ENCODE results near the gene PLCE1. TPM values are rescaled to one million over a fixed set of nuclear protein-coding genes. Genes with fewer than 3 reads are reported as not detected.
A peak's percentile ranks its signal among the peaks of the same experiment; 100 is the strongest.

Gene PLCE1
- total and polyA plus RNA-seq, 2 experiments from 2014 or later = 1.6 to 1.9 TPM

DNA sequence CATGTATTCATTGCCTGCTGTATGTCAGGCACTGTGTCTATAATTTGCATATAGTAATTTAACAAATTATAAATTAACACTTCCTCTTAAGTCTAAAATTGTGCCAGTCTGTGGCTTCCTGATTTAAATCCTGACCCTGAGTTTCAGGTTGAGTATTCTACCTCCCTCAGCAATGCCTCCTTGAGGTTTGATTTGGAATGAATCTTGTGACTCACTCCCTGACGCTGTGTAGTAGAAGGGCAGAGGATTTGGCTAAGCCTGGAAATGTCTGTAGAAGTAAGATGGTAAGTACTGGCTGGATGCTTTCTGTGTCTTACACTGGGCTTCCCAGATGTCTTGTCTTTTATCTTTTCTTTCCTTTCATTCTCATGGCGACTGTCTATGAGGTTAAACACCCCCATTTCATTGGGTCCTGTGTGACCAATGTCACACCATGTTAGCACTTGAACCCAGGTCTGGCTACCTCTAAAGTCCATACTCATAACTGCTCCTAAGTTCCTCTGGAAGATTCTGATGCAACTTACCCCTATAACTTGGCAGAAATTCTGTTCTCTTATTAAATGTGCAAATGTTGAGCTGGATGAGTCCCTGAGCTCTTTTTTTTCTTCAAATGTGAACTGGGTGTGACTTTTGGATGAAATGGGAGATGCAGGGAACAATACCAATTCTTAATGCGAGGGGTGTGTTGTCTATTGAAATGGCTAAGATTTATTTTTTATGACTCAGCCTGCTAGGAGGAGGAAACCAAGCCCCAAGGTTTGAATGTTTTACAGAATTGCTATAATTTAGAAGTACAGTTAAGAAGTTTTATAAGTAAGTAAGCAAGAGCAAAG lies 48.5 kb downstream of the PLCE1 start:
- H3K4me3 ChIP-seq = no peak overlapping the region
- H3K9me3 ChIP-seq (ENCODE audit: low read depth) = no peaks in the 10 kb centered on the region
- H3K4me1 ChIP-seq (ENCODE audit: low read depth) = peaks cover under 1% of the 10 kb centered on the region
- TF ChIP-seq, protein P1, sequence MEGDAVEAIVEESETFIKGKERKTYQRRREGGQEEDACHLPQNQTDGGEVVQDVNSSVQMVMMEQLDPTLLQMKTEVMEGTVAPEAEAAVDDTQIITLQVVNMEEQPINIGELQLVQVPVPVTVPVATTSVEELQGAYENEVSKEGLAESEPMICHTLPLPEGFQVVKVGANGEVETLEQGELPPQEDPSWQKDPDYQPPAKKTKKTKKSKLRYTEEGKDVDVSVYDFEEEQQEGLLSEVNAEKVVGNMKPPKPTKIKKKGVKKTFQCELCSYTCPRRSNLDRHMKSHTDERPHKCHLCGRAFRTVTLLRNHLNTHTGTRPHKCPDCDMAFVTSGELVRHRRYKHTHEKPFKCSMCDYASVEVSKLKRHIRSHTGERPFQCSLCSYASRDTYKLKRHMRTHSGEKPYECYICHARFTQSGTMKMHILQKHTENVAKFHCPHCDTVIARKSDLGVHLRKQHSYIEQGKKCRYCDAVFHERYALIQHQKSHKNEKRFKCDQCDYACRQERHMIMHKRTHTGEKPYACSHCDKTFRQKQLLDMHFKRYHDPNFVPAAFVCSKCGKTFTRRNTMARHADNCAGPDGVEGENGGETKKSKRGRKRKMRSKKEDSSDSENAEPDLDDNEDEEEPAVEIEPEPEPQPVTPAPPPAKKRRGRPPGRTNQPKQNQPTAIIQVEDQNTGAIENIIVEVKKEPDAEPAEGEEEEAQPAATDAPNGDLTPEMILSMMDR (IDR thresholded peaks at IDR 0.05; ENCODE audit: low read depth, low read length) = peak; percentile 32
- H3K36me3 ChIP-seq = no peaks in the 10 kb centered on the region
- H3K27ac ChIP-seq = no peak overlapping the region
- DNase-seq (ENCODE audit: low read depth in 1 of 2, low spot score in 1 of 2) = peak in 1 of 2 donors; percentile 76
- H3K27me3 ChIP-seq = no peaks in the 10 kb centered on the region

DNA sequence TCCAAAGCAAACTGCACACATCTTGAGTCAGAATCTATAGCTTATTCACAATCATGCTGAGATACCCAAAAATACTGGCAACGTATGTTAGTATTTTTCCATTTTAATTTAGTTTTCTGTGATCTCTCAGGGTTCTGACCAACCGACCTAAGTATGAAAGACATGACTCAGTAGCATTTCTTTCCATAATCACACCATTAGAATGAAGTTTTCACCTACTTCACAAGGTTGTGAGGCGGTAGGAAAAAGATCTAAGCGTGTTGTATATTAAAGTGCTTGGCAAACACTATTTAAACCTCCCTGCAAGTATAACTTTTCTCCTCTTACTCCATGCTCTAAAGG lies 49.1 kb downstream of the PLCE1 start:
- H3K27ac ChIP-seq = no peak overlapping the region
- TF ChIP-seq, protein P1 (IDR thresholded peaks at IDR 0.05; ENCODE audit: low read depth, low read length) = no peak
- DNase-seq (ENCODE audit: low read depth in 1 of 2, low spot score in 1 of 2) = no peak
- H3K27me3 ChIP-seq = no peaks in the 10 kb centered on the region
- no peaks in the 10 kb centered on the region for H3K36me3 ChIP-seq
- H3K4me1 ChIP-seq (ENCODE audit: low read depth) = no peaks in the 10 kb centered on the region
- no peaks in the 10 kb centered on the region for H3K9me3 ChIP-seq (ENCODE audit: low read depth)
- no peak overlapping the region for H3K4me3 ChIP-seq

Other genes with a start within 250 kb of the PLCE1 start
- gene LGI1, start 236.0 kb upstream of the PLCE1 start, total RNA-seq = not detected in 2 replicates
- 0.29 TPM in 1 of 2 replicates, not detected in the other for gene LGI1, start 236.0 kb upstream of the PLCE1 start, polyA plus RNA-seq
- gene SLC35G1, start 100.0 kb upstream of the PLCE1 start, total RNA-seq = 6.0 and 8.7 TPM in 2 replicates
- gene SLC35G1, start 100.0 kb upstream of the PLCE1 start, polyA plus RNA-seq = 8.5 and 16.0 TPM in 2 replicates